Neural progenitor cell (in vitro differentiated cells): ENCODE data around the gene TFCP2L1.
"Not testable (repeated sequence)": the region's sequence is repeated elsewhere in the genome, so short reads cannot be mapped to it uniquely, and the experiment has no call there.

Experiments used
- CTCF ChIP-seq: fragments of 200-600 bp; sonication (generic); IDR thresholded peaks from 2 replicates; pipeline ENCODE4 v1.5.1; 2017; ENCODE audit warnings: antibody characterized with exemption, mild to moderate bottlenecking
- EZH2 ChIP-seq: fragments of 200-600 bp; sonication (generic); IDR thresholded peaks from 2 replicates; pipeline ENCODE4 v1.6.1; 2017; ENCODE audit warnings: antibody characterized with exemption, mild to moderate bottlenecking, moderate library complexity

- not testable (repeated sequence) for TF ChIP-seq CTCF, EZH2
These were observed 16.2 kb upstream of the TFCP2L1 start for GRCh38 chr2:121301190-121301589.
